Measurements from ENCODE around the gene SLC25A45. TPM values are rescaled to one million over a fixed set of nuclear protein-coding genes. Genes with fewer than 3 reads are reported as not detected.

SLC25A45 gene
- total RNA-seq, 4 donors from 2014 or later = 1.8 to 8.0 (median 5.3) TPM

- no peak for DNase-seq (ENCODE audit: low spot score in 2 of 2)
- intact Hi-C loops (cut with DNase I; ENCODE audit: low total_unique reads) = no loop called here
- no peak overlapping the region for H3K4me3 ChIP-seq (ENCODE audit: low read depth, poor library complexity, severe bottlenecking)
- 88 to 91% methylated on average over 10 of the region's 10 CpGs for WGBS, 2 donors
- TF ChIP-seq, protein P1, sequence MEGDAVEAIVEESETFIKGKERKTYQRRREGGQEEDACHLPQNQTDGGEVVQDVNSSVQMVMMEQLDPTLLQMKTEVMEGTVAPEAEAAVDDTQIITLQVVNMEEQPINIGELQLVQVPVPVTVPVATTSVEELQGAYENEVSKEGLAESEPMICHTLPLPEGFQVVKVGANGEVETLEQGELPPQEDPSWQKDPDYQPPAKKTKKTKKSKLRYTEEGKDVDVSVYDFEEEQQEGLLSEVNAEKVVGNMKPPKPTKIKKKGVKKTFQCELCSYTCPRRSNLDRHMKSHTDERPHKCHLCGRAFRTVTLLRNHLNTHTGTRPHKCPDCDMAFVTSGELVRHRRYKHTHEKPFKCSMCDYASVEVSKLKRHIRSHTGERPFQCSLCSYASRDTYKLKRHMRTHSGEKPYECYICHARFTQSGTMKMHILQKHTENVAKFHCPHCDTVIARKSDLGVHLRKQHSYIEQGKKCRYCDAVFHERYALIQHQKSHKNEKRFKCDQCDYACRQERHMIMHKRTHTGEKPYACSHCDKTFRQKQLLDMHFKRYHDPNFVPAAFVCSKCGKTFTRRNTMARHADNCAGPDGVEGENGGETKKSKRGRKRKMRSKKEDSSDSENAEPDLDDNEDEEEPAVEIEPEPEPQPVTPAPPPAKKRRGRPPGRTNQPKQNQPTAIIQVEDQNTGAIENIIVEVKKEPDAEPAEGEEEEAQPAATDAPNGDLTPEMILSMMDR (IDR thresholded peaks at IDR 0.05) = no peak
- TF ChIP-seq POLR2A (IDR thresholded peaks at IDR 0.05) = no peak
Observed at GRCh38 chr11:65401803-65402248, 19.4 kb upstream of the SLC25A45 start.

DNA sequence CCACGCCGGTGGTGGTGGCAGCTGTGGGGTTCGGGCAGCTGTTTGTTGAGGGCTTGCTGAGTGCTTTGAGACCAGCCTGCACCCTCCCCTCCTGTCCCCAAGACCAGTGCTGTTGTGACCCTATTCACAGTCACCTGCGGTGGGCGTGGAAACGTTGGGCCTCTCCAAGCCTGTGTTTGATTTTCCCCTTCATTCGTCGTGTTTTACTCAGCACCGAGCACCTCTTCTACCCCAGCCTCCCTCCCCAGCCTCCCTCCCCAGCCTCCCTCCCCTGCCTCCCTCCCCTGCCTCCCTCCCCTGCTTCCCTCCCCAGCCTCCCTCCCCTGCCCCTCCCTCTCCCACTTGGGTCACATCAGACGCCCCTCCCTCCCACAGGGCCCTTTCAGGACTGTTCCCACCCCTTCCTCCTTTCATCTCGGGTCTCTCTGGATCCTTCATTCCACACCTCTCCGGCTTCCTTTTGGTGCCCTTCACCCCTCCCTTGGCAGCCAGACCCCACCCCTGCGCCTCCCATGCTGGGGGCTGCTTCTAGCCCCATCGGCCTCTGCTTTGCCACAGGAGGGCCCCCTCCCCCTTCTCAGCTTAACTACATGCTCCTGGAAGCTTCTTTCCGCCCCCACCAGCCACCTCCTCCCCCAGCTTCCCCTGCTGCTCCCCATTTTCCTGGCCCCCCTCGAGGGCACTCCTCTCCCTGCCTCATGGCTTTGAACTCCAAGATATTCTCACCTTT, 18.8 kb upstream of the SLC25A45 start:
- DNase-seq (ENCODE audit: low spot score in 2 of 2) = no peak
- TF ChIP-seq, protein P1 (IDR thresholded peaks at IDR 0.05) = no peak
- no peak overlapping the region for H3K4me3 ChIP-seq (ENCODE audit: low read depth, poor library complexity, severe bottlenecking)
- 77 to 80% methylated on average over 14 to 16 of the region's 16 CpGs for WGBS, 2 donors
- intact Hi-C loops (cut with DNase I; ENCODE audit: low total_unique reads) = no loop called here

GRCh38 chr11:65400307-65401072, 18.0 kb upstream of the SLC25A45 start:
- WGBS, 2 donors = 83 to 94% methylated on average over 6 to 15 of the region's 17 CpGs
- no peak for DNase-seq (ENCODE audit: low spot score in 2 of 2)
- TF ChIP-seq, protein P1 (IDR thresholded peaks at IDR 0.05) = no peak
- TF ChIP-seq POLR2A (IDR thresholded peaks at IDR 0.05) = no peak
- intact Hi-C loops (cut with DNase I; ENCODE audit: low total_unique reads) = no loop called here
- H3K4me3 ChIP-seq (ENCODE audit: low read depth, poor library complexity, severe bottlenecking) = no peak overlapping the region

DNA sequence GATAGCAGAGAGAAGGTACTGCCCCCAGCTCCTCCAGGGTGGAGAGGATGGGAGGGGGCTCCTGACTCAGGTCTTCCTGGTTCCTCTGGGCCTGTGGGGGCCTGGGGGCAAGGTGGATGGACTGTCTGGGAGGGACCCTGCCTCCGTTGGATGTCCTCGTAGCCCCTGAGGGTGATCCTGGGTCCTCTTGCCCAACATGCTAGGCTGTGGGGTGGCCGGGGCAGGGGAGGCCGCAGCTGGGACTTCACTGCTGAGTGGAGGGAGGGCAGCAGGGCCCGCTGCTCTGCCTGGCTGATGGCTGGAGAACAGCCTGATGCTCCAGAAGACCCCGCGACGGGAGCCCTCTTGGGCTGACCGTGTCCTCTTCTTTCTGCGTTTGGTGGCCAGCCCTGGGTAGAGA, 17.4 kb upstream of the SLC25A45 start:
- no peak overlapping the region for H3K4me3 ChIP-seq (ENCODE audit: low read depth, poor library complexity, severe bottlenecking)
- intact Hi-C loops (cut with DNase I; ENCODE audit: low total_unique reads) = no loop called here
- DNase-seq (ENCODE audit: low spot score in 2 of 2) = no peak
- WGBS, 2 donors = 92% methylated on average over 9 of the region's 10 CpGs; no CpG with 5 or more reads in 1 of the 2 donors
- no peak for TF ChIP-seq POLR2A (IDR thresholded peaks at IDR 0.05)
- TF ChIP-seq, protein P1 (IDR thresholded peaks at IDR 0.05) = no peak

DNA sequence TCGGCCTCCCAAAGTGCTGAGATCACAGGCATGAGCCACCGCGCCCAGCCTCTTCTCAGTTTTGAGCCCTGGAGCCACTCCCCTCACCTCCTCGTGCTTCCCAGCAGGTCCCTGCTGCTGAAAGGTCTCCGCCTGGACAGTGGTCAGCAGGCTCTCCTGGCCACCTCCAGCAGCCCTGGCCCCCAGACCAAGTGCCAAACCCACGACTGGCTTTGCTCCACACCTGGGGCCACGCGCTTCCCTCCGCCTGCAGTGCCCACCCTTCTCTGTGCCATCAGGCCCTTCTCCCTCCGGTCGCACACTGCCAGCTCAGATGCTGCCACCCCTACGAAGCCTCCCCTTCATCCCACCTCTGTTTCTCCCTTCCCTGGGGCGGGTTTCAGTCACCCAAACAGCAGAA, 16.8 kb upstream of the SLC25A45 start:
- WGBS, 2 donors = 88 to 95% methylated on average over 13 of the region's 13 CpGs
- no peak overlapping the region for H3K4me3 ChIP-seq (ENCODE audit: low read depth, poor library complexity, severe bottlenecking)
- no peak for DNase-seq (ENCODE audit: low spot score in 2 of 2)
- intact Hi-C loops (cut with DNase I; ENCODE audit: low total_unique reads) = no loop called here
- TF ChIP-seq POLR2A (IDR thresholded peaks at IDR 0.05) = no peak
- TF ChIP-seq, protein P1 (IDR thresholded peaks at IDR 0.05) = no peak
